HG02943 (cell line): ENCODE measurements around the gene UBE2N.
A peak's percentile ranks its signal among the peaks of the same experiment; 100 is the strongest.
"Not testable (repeated sequence)": the region's sequence is repeated elsewhere in the genome, so short reads cannot be mapped to it uniquely, and the experiment has no call there.

Experiments
- ATAC-seq: cut with Tn5 transposase; IDR thresholded peaks from one replicate; pipeline ENCODE4 v1.9.1; 2021; ENCODE audit warnings: mild to moderate bottlenecking, low read depth, moderate library complexity; ENCODE audit not compliant: unreplicated experiment

UBE2N gene

GRCh38 chr12:93447555-93448290, 6.0 kb upstream of the UBE2N start:
- no peak for ATAC-seq

- no peak for ATAC-seq
These were observed 1.8 kb upstream of the UBE2N start for GRCh38 chr12:93443576-93443975.

GRCh38 chr12:93442411-93443340, 929 bp upstream of the UBE2N start:
- ATAC-seq, result peak; percentile 1

GRCh38 chr12:93441081-93441616, 598 bp downstream of the UBE2N start:
- no peak for ATAC-seq

GRCh38 chr12:93440043-93440835, 1.5 kb downstream of the UBE2N start:
- ATAC-seq, result no peak

- ATAC-seq, result no peak
These were observed 3.3 kb downstream of the UBE2N start for GRCh38 chr12:93438266-93439050.

GRCh38 chr12:93434256-93434865, 7.4 kb downstream of the UBE2N start:
- ATAC-seq, result no peak

- ATAC-seq, result not testable (repeated sequence)
These were observed 9.7 kb downstream of the UBE2N start for GRCh38 chr12:93432031-93432430.

GRCh38 chr12:93430280-93430679, 11.5 kb downstream of the UBE2N start:
- no peak for ATAC-seq

- ATAC-seq, result no peak
These were observed 11.9 kb downstream of the UBE2N start for GRCh38 chr12:93429852-93430251.

- no peak for ATAC-seq
These were observed 12.3 kb downstream of the UBE2N start for GRCh38 chr12:93429448-93429847.

- no peak for ATAC-seq
These were observed 13.8 kb downstream of the UBE2N start for GRCh38 chr12:93427779-93428564.

- no peak for ATAC-seq
These were observed 15.3 kb downstream of the UBE2N start for GRCh38 chr12:93426412-93426805.

- ATAC-seq, result no peak
These were observed 15.9 kb downstream of the UBE2N start for GRCh38 chr12:93425736-93426411.

GRCh38 chr12:93422050-93422449, 19.7 kb downstream of the UBE2N start:
- no peak for ATAC-seq

- ATAC-seq, result no peak
These were observed 22.2 kb downstream of the UBE2N start for GRCh38 chr12:93419388-93420034.

- no peak for ATAC-seq
These were observed 23.7 kb downstream of the UBE2N start for GRCh38 chr12:93417967-93418480.
